GM12864 (cell line): ENCODE data around the gene ZNF12.

Experiments used
- DNase-seq: peaks from one replicate; pipeline ENCODE4 v3.0.0-alpha.2; 2011; ENCODE audit warnings: low read depth
- H3K4me3 ChIP-seq: 2 replicates; pipeline ENCODE4 v1.5.1; 2011; ENCODE audit warnings: mild to moderate bottlenecking, low read depth, low read length, control low read depth
- TF ChIP-seq, protein P1 (sequence below): IDR thresholded peaks from 2 replicates; pipeline ENCODE4 v1.5.1; 2011; ENCODE audit warnings: low read depth, mild to moderate bottlenecking, moderate library complexity, low read length, control low read depth, inconsistent platforms; ENCODE audit errors: missing control alignments

ZNF12 gene

DNA sequence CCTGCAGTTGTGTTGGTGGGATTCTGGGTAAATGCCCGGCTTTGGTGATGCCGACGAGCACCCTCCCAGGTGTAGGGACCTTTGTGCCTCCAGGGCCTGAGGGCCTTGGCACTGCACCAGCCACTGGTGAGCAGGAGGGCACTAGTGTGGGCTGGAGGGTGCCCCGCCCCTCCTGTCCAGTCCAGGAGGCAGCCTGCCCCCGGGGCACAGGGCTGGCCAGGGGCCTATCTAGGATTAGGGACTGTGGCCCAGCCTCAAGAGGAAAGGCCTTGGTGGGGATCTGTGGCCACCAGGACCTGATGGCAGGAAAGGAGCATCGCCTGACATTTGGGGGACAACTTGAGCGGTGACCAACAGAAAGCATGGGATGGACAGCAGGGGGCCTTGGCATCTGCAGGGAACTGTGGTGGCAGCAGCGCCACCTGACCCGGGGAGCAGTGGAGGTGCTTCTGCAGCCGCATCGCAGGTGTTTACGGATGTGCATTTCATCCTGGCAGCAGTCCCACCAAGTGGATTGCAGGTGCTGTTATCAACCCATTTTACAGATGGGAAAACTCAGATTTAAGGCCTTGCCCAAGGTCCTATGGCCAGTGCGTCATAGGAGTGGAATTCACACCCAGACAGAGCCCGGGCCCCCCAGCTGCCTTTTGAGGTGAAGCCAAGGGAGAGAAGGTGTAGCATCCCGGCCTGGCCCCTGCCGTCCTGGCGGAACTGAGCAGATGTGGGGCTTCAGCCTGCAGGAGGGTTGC lies 58.5 kb downstream of the ZNF12 start:
- H3K4me3 ChIP-seq, result no peak overlapping the region
- TF ChIP-seq, protein P1, sequence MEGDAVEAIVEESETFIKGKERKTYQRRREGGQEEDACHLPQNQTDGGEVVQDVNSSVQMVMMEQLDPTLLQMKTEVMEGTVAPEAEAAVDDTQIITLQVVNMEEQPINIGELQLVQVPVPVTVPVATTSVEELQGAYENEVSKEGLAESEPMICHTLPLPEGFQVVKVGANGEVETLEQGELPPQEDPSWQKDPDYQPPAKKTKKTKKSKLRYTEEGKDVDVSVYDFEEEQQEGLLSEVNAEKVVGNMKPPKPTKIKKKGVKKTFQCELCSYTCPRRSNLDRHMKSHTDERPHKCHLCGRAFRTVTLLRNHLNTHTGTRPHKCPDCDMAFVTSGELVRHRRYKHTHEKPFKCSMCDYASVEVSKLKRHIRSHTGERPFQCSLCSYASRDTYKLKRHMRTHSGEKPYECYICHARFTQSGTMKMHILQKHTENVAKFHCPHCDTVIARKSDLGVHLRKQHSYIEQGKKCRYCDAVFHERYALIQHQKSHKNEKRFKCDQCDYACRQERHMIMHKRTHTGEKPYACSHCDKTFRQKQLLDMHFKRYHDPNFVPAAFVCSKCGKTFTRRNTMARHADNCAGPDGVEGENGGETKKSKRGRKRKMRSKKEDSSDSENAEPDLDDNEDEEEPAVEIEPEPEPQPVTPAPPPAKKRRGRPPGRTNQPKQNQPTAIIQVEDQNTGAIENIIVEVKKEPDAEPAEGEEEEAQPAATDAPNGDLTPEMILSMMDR, result no peak
- DNase-seq, result no peak

DNA sequence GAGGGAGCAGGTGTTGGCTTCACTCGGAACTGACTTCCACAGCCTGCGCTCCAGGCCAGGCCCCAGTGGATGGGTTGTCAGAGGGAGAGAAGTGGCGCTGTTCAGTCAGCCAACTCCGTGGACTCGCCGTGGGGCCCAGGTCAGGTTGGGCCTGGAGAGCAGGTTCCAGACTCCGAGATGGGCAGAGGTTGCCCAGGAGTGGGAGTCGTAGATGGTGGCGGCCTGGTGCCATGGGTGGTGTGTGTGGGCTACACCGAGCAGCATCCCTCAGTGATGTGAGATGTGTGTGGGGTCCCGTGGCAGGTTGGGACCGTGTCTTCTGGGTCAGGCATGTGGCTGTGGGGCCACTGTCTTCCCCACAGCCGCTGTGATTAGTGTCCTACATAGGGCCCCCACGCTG lies 59.2 kb downstream of the ZNF12 start:
- TF ChIP-seq, protein P1, result no peak
- DNase-seq, result no peak
- no peak overlapping the region for H3K4me3 ChIP-seq

DNA sequence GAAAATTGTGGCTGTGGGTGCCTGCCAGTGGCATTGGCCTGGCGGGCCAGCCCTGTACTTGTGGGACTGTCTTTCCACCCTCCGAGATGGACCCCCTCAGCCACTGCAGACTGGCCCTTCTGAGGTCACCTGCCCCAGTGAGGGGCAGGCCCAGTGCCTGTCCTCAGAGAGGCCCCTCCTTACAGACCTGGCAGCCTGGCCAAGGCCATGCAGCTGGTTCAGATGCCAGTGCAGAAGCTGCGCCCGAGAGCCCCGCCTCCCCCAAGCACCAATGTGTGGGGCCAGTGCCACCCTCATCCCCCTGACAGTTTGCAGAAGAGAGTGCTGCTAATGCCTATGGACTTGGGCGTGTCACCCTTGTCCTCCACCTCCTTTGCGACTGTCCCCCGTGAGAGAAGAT lies 59.7 kb downstream of the ZNF12 start:
- no peak overlapping the region for H3K4me3 ChIP-seq
- TF ChIP-seq, protein P1, result no peak
- DNase-seq, result no peak

DNA sequence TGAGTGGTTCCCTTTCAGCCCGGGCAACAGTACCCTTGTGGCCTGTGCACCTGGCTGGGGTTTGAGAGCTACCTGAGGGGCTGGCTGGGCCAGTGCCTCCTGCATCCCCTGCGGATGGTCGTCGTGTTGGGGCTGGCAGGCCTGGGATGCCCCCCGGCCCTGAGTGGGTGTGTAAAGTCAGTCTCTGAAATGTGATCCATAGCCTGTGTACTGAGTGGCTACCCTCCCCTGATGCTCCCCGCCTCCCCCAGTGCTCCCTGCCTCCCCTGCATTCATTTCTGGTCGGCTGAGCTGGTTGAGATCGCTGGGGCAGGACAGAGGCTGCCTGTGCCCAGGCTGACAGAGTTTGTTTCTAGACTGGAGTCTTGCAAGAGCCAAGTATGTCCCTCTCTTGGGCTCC lies 60.3 kb downstream of the ZNF12 start:
- TF ChIP-seq, protein P1, result no peak
- H3K4me3 ChIP-seq, result no peak overlapping the region
- no peak for DNase-seq

DNA sequence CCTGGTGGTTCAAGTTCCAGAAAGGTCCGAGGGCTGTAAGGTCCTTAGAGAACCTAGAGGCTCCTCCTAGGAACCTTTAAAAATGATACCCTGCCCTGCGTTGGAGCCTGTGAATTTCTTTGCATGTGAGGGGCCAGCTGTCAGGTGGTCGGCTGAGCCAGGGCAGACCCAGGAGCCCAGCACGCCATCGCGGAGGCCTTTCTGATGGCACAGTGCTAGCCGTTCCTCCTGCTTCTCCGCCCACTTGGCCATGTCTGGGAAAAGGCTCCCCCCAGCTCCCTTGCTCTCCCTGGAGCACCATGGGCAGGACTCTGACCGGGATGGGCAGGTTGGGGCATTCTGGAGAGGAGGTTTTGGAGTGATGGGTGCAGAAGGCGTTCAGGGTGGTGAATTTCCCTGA lies 62.0 kb downstream of the ZNF12 start:
- TF ChIP-seq, protein P1, result no peak
- H3K4me3 ChIP-seq, result no peak overlapping the region
- no peak for DNase-seq

DNA sequence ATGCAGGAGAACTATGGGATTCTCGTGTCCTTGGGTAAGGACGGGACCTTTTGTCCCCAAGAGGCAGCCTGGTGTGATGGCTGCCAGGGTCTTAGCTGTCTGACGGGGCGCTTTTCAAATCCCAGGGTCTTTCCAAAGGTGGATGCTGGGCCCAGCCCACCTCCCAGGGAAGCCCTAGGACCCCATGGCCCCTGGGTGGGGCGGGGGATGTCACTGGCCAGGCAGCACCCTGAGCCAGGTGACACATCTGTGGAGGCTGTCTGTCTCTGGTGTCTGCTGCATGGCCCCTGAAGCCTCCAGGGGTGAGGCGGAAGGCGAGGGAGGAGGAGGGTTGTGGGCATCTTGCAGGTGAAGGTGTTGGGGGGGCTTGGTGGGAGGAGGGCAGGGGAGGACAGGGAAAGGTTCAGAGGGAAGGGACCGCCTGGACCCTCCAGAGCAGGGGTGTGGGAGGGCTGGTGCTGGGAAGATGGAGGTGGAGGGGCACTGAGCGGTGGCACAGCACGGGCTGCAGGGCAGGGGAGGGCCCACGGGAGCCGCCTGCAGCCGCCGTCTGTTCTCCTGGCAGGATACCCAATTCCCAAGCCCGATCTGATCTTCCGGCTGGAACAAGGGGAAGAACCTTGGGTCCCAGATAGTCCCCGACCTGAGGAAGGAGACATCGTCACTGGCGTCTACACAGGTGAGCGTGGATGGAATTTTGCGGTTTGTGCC lies 62.7 kb downstream of the ZNF12 start:
- no peak for DNase-seq
- H3K4me3 ChIP-seq, result no peak overlapping the region

More for the DNA sequence above, 62.7 kb downstream of the ZNF12 start:
- TF ChIP-seq, protein P1, result no peak
